Neuronal stem cell (in vitro differentiated cells): Measurements from ENCODE around the gene FOXO3.
"Not testable (repeated sequence)": the region's sequence is repeated elsewhere in the genome, so short reads cannot be mapped to it uniquely, and the experiment has no call there.

Source experiments
- DNase-seq: peaks from one replicate; pipeline ENCODE4 v3.0.0-alpha.2; 2013; ENCODE audit warnings: low spot score
- H2AFZ ChIP-seq: one replicate; pipeline ENCODE4 v1.6.1; 2013; ENCODE audit warnings: mild to moderate bottlenecking, low read length, inconsistent platforms
- H2AK5ac ChIP-seq: 2 replicates; pipeline ENCODE4 v1.6.1; 2013; ENCODE audit warnings: low read depth, mild to moderate bottlenecking, inconsistent platforms, low read length, moderate library complexity, mixed read lengths
- H2BK120ac ChIP-seq: 2 replicates; pipeline ENCODE4 v1.6.1; 2013; ENCODE audit warnings: low read depth, mild to moderate bottlenecking, inconsistent platforms, low read length, moderate library complexity, mixed read lengths
- H2BK12ac ChIP-seq: one replicate; pipeline ENCODE4 v1.6.1; 2013; ENCODE audit warnings: low read length, inconsistent platforms
- H2BK15ac ChIP-seq: 2 replicates; pipeline ENCODE4 v1.6.1; 2013; ENCODE audit warnings: mild to moderate bottlenecking, low read length, inconsistent platforms, mixed read lengths
- H2BK5ac ChIP-seq: one replicate; pipeline ENCODE4 v1.6.1; 2013; ENCODE audit warnings: inconsistent platforms, mild to moderate bottlenecking, low read length, moderate library complexity
- H3K14ac ChIP-seq: one replicate; pipeline ENCODE4 v1.6.1; 2013; ENCODE audit warnings: low read length, inconsistent platforms
- H3K18ac ChIP-seq: 2 replicates; pipeline ENCODE4 v1.6.1; 2013; ENCODE audit warnings: low read length, inconsistent platforms
- H3K23ac ChIP-seq: 2 replicates; pipeline ENCODE4 v1.6.1; 2013; ENCODE audit warnings: low read depth, mild to moderate bottlenecking, mixed read lengths, low read length, inconsistent platforms; ENCODE audit not compliant: poor library complexity
- H3K27ac ChIP-seq: replicated peaks from 3 replicates; pipeline ENCODE4 v1.5.1; 2013; ENCODE audit warnings: low read length, inconsistent platforms
- H3K27me3 ChIP-seq, 3 experiments: 2 replicates each; pipeline ENCODE4 v1.6.1; 2013; ENCODE audit warnings: low read length in 3 of 3, mild to moderate bottlenecking in 2 of 3, inconsistent platforms in 1 of 3, low read depth in 1 of 3, mixed read lengths in 1 of 3, moderate library complexity in 1 of 3; ENCODE audit not compliant: control insufficient read depth in 3 of 3, insufficient read depth in 3 of 3
- H3K36me3 ChIP-seq, 2 donors: replicated peaks in 1 of 2; 2 replicates each; pipeline ENCODE4 v1.6.1; 2013; ENCODE audit warnings: low read length in 2 of 2; ENCODE audit not compliant: control insufficient read depth in 2 of 2, insufficient read depth in 2 of 2
- H3K4ac ChIP-seq: 2 replicates; pipeline ENCODE4 v1.6.1; 2013; ENCODE audit warnings: inconsistent platforms, mild to moderate bottlenecking, low read length, moderate library complexity
- H3K4me1 ChIP-seq, 2 donors: 1 replicate in 1 of 2; 2 replicates in 1 of 2; pipeline ENCODE4 v1.6.1; 2013; ENCODE audit warnings: low read length in 2 of 2, low read depth in 1 of 2; ENCODE audit not compliant: control insufficient read depth in 2 of 2, insufficient read depth in 1 of 2
- H3K4me2 ChIP-seq: one replicate; pipeline ENCODE4 v1.6.1; 2013; ENCODE audit warnings: mild to moderate bottlenecking, low read length, inconsistent platforms; ENCODE audit not compliant: insufficient read depth, poor library complexity, severe bottlenecking
- H3K4me3 ChIP-seq, 2 donors: 2 replicates each; pipeline ENCODE4 v1.5.1; 2013; ENCODE audit warnings: low read length in 2 of 2, mild to moderate bottlenecking in 2 of 2, inconsistent platforms in 1 of 2, moderate library complexity in 1 of 2
- H3K79me1 ChIP-seq: one replicate; pipeline ENCODE4 v1.6.1; 2013; ENCODE audit warnings: low read depth, mild to moderate bottlenecking, inconsistent platforms, low read length, moderate library complexity
- H3K9ac ChIP-seq: one replicate; pipeline ENCODE4 v1.6.1; 2013; ENCODE audit warnings: mild to moderate bottlenecking, low read depth, low read length, inconsistent platforms; ENCODE audit not compliant: poor library complexity
- H3K9me3 ChIP-seq, 2 donors: replicated peaks in 1 of 2; 2 replicates each; pipeline versions ENCODE3 to v1.6.1; 2013; ENCODE audit warnings: low read length in 2 of 2, mild to moderate bottlenecking in 2 of 2, inconsistent platforms in 1 of 2, low read depth in 1 of 2, mixed read lengths in 1 of 2, moderate library complexity in 1 of 2; ENCODE audit not compliant: control insufficient read depth in 2 of 2, insufficient read depth in 1 of 2
- H4K8ac ChIP-seq: one replicate; pipeline ENCODE4 v1.6.1; 2013; ENCODE audit warnings: low read depth, mild to moderate bottlenecking, inconsistent platforms, low read length, moderate library complexity
- H4K91ac ChIP-seq: one replicate; pipeline ENCODE4 v1.6.1; 2013; ENCODE audit warnings: low read length, low read depth, mild to moderate bottlenecking, inconsistent platforms; ENCODE audit not compliant: poor library complexity
- WGBS, 2 donors: extraction: QIAGEN DNeasy Blood & Tissue Kit; methylation state at CpG; one replicate each; pipeline ENCODE4 v1.1.7; 2013; ENCODE audit warnings: missing lambda C conversion rate in 2 of 2, mixed read lengths in 1 of 2; ENCODE audit not compliant: insufficient read length in 2 of 2, insufficient replicate concordance in 1 of 2; ENCODE audit errors: extremely low coverage in 2 of 2; 5-methylcytosine and 5-hydroxymethylcytosine counted together

Gene FOXO3

DNA sequence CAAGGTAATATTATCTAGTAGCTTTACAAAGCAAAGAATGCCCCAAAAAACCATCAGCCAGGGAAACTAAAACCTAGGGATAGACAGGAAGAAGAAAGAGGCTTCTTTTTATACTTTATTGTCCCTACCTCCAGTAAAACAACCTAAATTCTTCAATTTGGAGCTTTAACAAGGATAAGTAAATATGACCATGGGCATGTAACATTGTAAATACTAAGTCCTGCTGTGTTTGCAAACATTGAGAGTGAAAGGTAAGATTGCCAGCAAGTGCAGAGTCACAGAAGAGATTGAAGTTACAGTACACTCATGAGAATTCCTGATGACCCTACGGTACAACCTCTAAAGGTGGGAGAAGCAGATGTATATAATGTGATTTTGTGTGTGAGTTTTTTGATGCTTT lies 117.2 kb downstream of the FOXO3 start:
- H3K23ac ChIP-seq = no peak overlapping the region
- H2AFZ ChIP-seq = no peak overlapping the region
- H3K27me3 ChIP-seq = no peaks in the 10 kb centered on the region
- no peak overlapping the region for H2BK120ac ChIP-seq
- H3K14ac ChIP-seq = no peak overlapping the region
- H4K91ac ChIP-seq = no peak overlapping the region
- no CpG with 5 or more reads among the region's 1 CpG for WGBS, 2 donors
- DNase-seq = no peak
- H2BK15ac ChIP-seq = no peak overlapping the region
- H3K4ac ChIP-seq = no peak overlapping the region
- peaks cover 2% of the 10 kb centered on the region for H3K79me1 ChIP-seq
- peaks cover 0 to 1% of the 10 kb centered on the region in 2 donors for H3K4me1 ChIP-seq
- no peak overlapping the region for H2BK12ac ChIP-seq
- H3K9me3 ChIP-seq = no peaks in the 10 kb centered on the region
- H3K4me2 ChIP-seq = no peak overlapping the region
- H2BK5ac ChIP-seq = no peak overlapping the region
- no peak overlapping the region for H3K9ac ChIP-seq
- no peak overlapping the region for H3K4me3 ChIP-seq
- H3K18ac ChIP-seq = no peak overlapping the region
- H4K8ac ChIP-seq = no peak overlapping the region
- peaks cover 0 to 6% of the 10 kb centered on the region in 2 donors for H3K36me3 ChIP-seq
- H2AK5ac ChIP-seq = no peak overlapping the region
- H3K27ac ChIP-seq = no peak overlapping the region

DNA sequence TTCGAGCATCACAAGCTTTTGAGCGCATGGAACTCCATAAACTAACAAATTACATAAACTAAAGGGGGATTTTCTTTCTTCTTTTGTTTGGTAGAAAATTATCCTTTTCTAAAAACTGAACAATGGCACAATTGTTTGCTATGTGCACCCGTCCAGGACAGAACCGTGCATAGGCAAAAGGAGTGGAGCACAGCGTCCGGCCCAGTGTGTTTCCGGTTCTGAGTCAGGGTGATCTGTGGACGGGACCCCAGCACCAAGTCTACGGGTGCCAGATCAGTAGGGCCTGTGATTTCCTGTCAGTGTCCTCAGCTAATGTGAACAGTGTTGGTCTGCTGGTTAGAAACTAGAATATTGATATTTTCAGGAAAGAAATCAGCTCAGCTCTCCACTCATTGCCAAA lies 119.6 kb downstream of the FOXO3 start:
- H2AFZ ChIP-seq, H2BK5ac ChIP-seq, H3K4me2 ChIP-seq, H3K14ac ChIP-seq, H2BK120ac ChIP-seq, H3K79me1 ChIP-seq, H3K9me3 ChIP-seq, H3K23ac ChIP-seq, H3K4me1 ChIP-seq, H4K8ac ChIP-seq, H4K91ac ChIP-seq, H2BK12ac ChIP-seq, H2BK15ac ChIP-seq, H3K27me3 ChIP-seq, DNase-seq, H2AK5ac ChIP-seq, H3K4ac ChIP-seq, H3K27ac ChIP-seq, H3K4me3 ChIP-seq, H3K18ac ChIP-seq, H3K36me3 ChIP-seq, H3K9ac ChIP-seq: not testable (repeated sequence)
- WGBS, 2 donors = no CpG with 5 or more reads among the region's 9 CpGs

DNA sequence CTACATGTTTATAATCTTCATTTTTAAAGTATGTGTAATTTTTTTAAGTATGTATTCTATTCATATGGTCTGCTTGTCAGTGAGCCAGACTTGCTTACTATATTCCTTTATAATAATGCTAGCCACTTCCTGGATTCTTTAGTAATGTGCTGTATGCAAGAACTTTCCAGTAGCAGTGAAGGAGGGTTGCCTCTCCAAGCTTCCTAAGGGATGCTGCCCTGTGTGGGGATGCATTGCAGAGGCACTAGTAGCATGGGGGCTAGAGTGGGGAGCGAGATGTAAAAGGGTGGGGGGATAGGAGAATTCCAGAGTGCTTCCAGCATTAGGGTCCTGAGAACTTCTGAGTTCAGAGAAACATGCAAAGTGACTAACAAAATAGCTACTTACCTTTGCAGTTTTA lies 121.0 kb downstream of the FOXO3 start:
- H3K23ac ChIP-seq, H2BK5ac ChIP-seq, H3K27me3 ChIP-seq, H3K4ac ChIP-seq, H3K14ac ChIP-seq, DNase-seq, H2BK120ac ChIP-seq, H2AFZ ChIP-seq, H2BK15ac ChIP-seq, H3K79me1 ChIP-seq, H4K8ac ChIP-seq, H2AK5ac ChIP-seq, H3K36me3 ChIP-seq, H3K9me3 ChIP-seq, H3K4me2 ChIP-seq, H3K9ac ChIP-seq, H2BK12ac ChIP-seq, H3K18ac ChIP-seq, H3K4me1 ChIP-seq, H3K27ac ChIP-seq, H4K91ac ChIP-seq, H3K4me3 ChIP-seq: not testable (repeated sequence)
- no CpG with 5 or more reads among the region's 1 CpG for WGBS, 2 donors

DNA sequence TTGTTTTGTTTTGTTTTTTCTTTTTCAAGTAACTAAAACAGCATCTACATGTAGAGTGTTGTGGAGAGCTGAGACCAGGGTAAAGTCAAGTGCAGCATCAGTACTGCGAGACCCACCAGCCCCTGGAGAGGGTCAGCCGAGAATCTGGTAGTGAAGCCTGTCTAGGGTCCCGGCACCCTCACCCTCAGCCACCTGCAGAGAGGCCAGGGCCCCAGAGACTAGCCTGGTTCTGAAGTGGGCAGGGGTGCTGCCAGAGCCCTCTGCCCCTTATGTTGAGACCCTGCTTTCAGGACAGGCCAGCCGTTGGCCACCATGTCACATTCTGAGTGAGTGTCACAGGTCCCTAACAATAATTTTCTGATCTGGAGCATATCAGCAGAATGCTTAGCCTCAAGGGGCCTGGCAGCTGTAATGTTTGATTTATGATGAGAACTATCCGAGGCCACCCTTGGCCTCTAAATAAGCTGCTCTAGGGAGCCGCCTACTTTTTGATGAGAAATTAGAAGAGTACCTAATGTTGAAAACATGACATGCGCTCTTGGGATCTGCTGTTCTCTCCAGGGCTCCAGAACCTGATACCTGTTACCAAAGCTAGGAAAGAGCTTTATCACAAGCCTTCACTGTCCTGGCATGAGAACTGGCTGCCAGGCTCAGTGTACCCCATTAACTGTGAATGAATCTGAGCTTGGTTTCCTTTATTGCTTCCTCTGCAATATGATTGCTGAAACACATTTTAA lies 121.8 kb downstream of the FOXO3 start:
- not testable (repeated sequence) for H3K4me1 ChIP-seq, H3K79me1 ChIP-seq, H2BK12ac ChIP-seq, H4K8ac ChIP-seq, H3K4me2 ChIP-seq, H2BK5ac ChIP-seq, H3K9ac ChIP-seq, H3K36me3 ChIP-seq, H2BK120ac ChIP-seq, H3K4ac ChIP-seq, H3K9me3 ChIP-seq, H2AFZ ChIP-seq, DNase-seq, H3K18ac ChIP-seq, H2BK15ac ChIP-seq, H3K14ac ChIP-seq, H3K23ac ChIP-seq, H3K27me3 ChIP-seq, H4K91ac ChIP-seq, H2AK5ac ChIP-seq, H3K27ac ChIP-seq, H3K4me3 ChIP-seq
- no CpG with 5 or more reads among the region's 7 CpGs for WGBS, 2 donors
